Thymus (tissue), 11 donors: ENCODE data around the gene SPEF1. TPM values are rescaled to one million over a fixed set of nuclear protein-coding genes. Genes with fewer than 3 reads are reported as not detected.

Experiments
- DNase-seq, 9 donors: peaks; one replicate each; pipeline ENCODE4 v3.0.0-alpha.2; 2013; ENCODE audit warnings: low spot score in 9 of 9, low read depth in 6 of 9, missing footprints in 1 of 9
- H3K27ac ChIP-seq, 2 donors: one replicate each; pipeline ENCODE4 v1.5.1; 2013; ENCODE audit warnings: control low read depth in 1 of 2, low read depth in 1 of 2, low read length in 1 of 2, mild to moderate bottlenecking in 1 of 2, moderate library complexity in 1 of 2
- H3K27me3 ChIP-seq, 2 donors: one replicate each; pipeline ENCODE4 v1.5.1; 2013; ENCODE audit warnings: low read length in 1 of 2; ENCODE audit not compliant: control insufficient read depth in 2 of 2, insufficient read depth in 1 of 2
- H3K36me3 ChIP-seq, 2 donors: one replicate each; pipeline ENCODE4 v1.5.1; 2013; ENCODE audit warnings: low read length in 1 of 2, mild to moderate bottlenecking in 1 of 2, moderate library complexity in 1 of 2; ENCODE audit not compliant: control insufficient read depth in 2 of 2, insufficient read depth in 2 of 2
- H3K4me1 ChIP-seq, 2 donors: one replicate each; pipeline ENCODE4 v1.5.1; 2013; ENCODE audit warnings: low read length in 2 of 2; ENCODE audit not compliant: control insufficient read depth in 2 of 2, insufficient read depth in 2 of 2
- H3K4me3 ChIP-seq, 2 donors: one replicate each; pipeline ENCODE4 v1.5.1; 2013; ENCODE audit warnings: low read length in 2 of 2, control low read depth in 1 of 2, mild to moderate bottlenecking in 1 of 2
- H3K9me3 ChIP-seq, 2 donors: one replicate each; pipeline ENCODE4 v1.5.1; 2013; ENCODE audit warnings: low read length in 1 of 2, mild to moderate bottlenecking in 1 of 2; ENCODE audit not compliant: control insufficient read depth in 2 of 2, insufficient read depth in 1 of 2
- WGBS: extraction: QIAGEN DNeasy Blood & Tissue Kit; methylation state at CpG from one replicate; pipeline ENCODE4 v1.1.7; 2013; 5-methylcytosine and 5-hydroxymethylcytosine counted together
- polyA plus RNA-seq: library from polyadenylated mRNA; stranded (reverse); fragments of 200-250 nt; gene quantifications from one replicate; pipeline ENCODE4 v1.2.3, GENCODE V29; 2013
- total RNA-seq: library from RNA; stranded (reverse); fragments of 120-200 nt; gene quantifications from one replicate; pipeline ENCODE4 v1.2.4, GENCODE V29; 2013
- donor health status: healthy.

The SPEF1 gene
- total and polyA plus RNA-seq, 2 donors: 0.05 to 0.16 TPM

GRCh38 chr20:3820048-3820900 is 39.0 kb upstream of the SPEF1 start, which contains the start of gene AP5S1:
Gene AP5S1 (plus strand): TSS chr20:3820547. CDS start chr20:3822118, 1,571 bp downstream.
- Histone ChIP-seq H3K9me3 (peaks cover 0 to 8% of the 10 kb centered on the region in 2 donors), H3K4me3 (peak within 1 kb of the TSS; percentile 84 to 87), H3K27me3 (no peaks in the 10 kb centered on the region), H3K4me1 (peaks cover 20 to 42% of the 10 kb centered on the region in 2 donors), H3K27ac (peak within 1 kb of the TSS; percentile 98 to 100), H3K36me3 (peaks cover 18 to 23% of the 10 kb centered on the region in 2 donors)
- under 1% methylated on average over 96 of the region's 96 CpGs for WGBS
- DNase-seq: peak; percentile 81 to 96 (median 91)

- Histone ChIP-seq H3K9me3 (peaks cover 0 to 8% of the 10 kb centered on the region in 2 donors), H3K4me1 (peaks cover 20 to 49% of the 10 kb centered on the region in 2 donors), H3K4me3 (peak overlapping the region; percentile 84 to 87), H3K36me3 (peaks cover 18% of the 10 kb centered on the region in 2 donors), H3K27ac (peak overlapping the region; percentile 98 to 100), H3K27me3 (no peaks in the 10 kb centered on the region)
- DNase-seq: no peak
- 77% methylated on average over 20 of the region's 20 CpGs for whole genome bisulfite sequencing
These were observed 38.3 kb upstream of the SPEF1 start for GRCh38 chr20:3819411-3820047.

GRCh38 chr20:3818155-3819151 is 37.2 kb upstream of the SPEF1 start:
- no peaks in the 10 kb centered on the region for H3K27me3 ChIP-seq
- H3K4me1 ChIP-seq: peaks cover 20 to 54% of the 10 kb centered on the region in 2 donors
- no peak overlapping the region for H3K4me3 ChIP-seq
- H3K36me3 ChIP-seq: peaks cover 7 to 8% of the 10 kb centered on the region in 2 donors
- DNase-seq: peak in 3 of 9 donors; percentile 45 to 66 (median 49)
- 76% methylated on average over 8 of the region's 8 CpGs for WGBS
- peaks cover 0 to 8% of the 10 kb centered on the region in 2 donors for H3K9me3 ChIP-seq
- peak overlapping the region in 1 of 2 donors; percentile 86 for H3K27ac ChIP-seq

GRCh38 chr20:3815703-3816315 is 34.6 kb upstream of the SPEF1 start:
- peak in 2 of 9 donors; percentile 54 to 78 for DNase-seq
- peaks cover 0 to 7% of the 10 kb centered on the region in 2 donors for H3K9me3 ChIP-seq
- no peaks in the 10 kb centered on the region for H3K27me3 ChIP-seq
- peak overlapping the region; percentile 55 to 62 for H3K27ac ChIP-seq
- peaks cover 25 to 68% of the 10 kb centered on the region in 2 donors for H3K4me1 ChIP-seq
- H3K4me3 ChIP-seq: no peak overlapping the region
- no peaks in the 10 kb centered on the region for H3K36me3 ChIP-seq
- WGBS: 41% methylated on average over 9 of the region's 9 CpGs

GRCh38 chr20:3814928-3815495 is 33.8 kb upstream of the SPEF1 start:
- Histone ChIP-seq H3K4me1 (peaks cover 25 to 68% of the 10 kb centered on the region in 2 donors), H3K27ac (no peak overlapping the region), H3K4me3 (no peak overlapping the region), H3K36me3 (no peaks in the 10 kb centered on the region), H3K9me3 (peaks cover 0 to 4% of the 10 kb centered on the region in 2 donors), H3K27me3 (no peaks in the 10 kb centered on the region)
- WGBS: 84% methylated on average over 7 of the region's 7 CpGs
- no peak for DNase-seq

GRCh38 chr20:3813848-3814581 is 32.8 kb upstream of the SPEF1 start:
- H3K27ac ChIP-seq: no peak overlapping the region
- no peak overlapping the region for H3K4me3 ChIP-seq
- H3K27me3 ChIP-seq: no peaks in the 10 kb centered on the region
- peaks cover 0 to 4% of the 10 kb centered on the region in 2 donors for H3K9me3 ChIP-seq
- no peaks in the 10 kb centered on the region for H3K36me3 ChIP-seq
- peaks cover 20 to 58% of the 10 kb centered on the region in 2 donors for H3K4me1 ChIP-seq
- 89% methylated on average over 12 of the region's 12 CpGs for WGBS
- DNase-seq: no peak

GRCh38 chr20:3812975-3813847 is 32.0 kb upstream of the SPEF1 start:
- Histone ChIP-seq H3K4me1 (peaks cover 20 to 50% of the 10 kb centered on the region in 2 donors), H3K27ac (peak overlapping the region in 1 of 2 donors; percentile 15), H3K36me3 (no peaks in the 10 kb centered on the region), H3K27me3 (no peaks in the 10 kb centered on the region), H3K4me3 (no peak overlapping the region), H3K9me3 (no peaks in the 10 kb centered on the region)
- DNase-seq: no peak
- WGBS: 94% methylated on average over 8 of the region's 8 CpGs
